ENCODE measurements around the gene CES2.
A peak's percentile ranks its signal among the peaks of the same experiment; 100 is the strongest.

Gene CES2

GRCh38 chr16:66918803-66919568 is 16.3 kb upstream of the CES2 start, which contains the start of gene CDH16:
TSS of gene CDH16 (minus strand) at chr16:66918885. CDS start at chr16:66918065, 820 bp downstream.
- no peak for DNase-seq

- DNase-seq, result no peak
These were observed 15.6 kb upstream of the CES2 start for GRCh38 chr16:66919569-66920298.

- DNase-seq, result no peak
These were observed 15.1 kb upstream of the CES2 start for GRCh38 chr16:66920299-66920590.

GRCh38 chr16:66920924-66921680 is 14.2 kb upstream of the CES2 start:
- no peak for DNase-seq

GRCh38 chr16:66921729-66922450 is 13.4 kb upstream of the CES2 start:
- DNase-seq, result no peak

GRCh38 chr16:66923247-66923731 is 12.0 kb upstream of the CES2 start:
- DNase-seq, result peak in 5 of 58 donors; percentile 8 to 59 (median 19)

GRCh38 chr16:66923866-66924265 is 11.4 kb upstream of the CES2 start:
- no peak for DNase-seq

- peak in 1 of 58 donors; percentile 70 for DNase-seq
These were observed 10.6 kb upstream of the CES2 start for GRCh38 chr16:66924527-66925321.

- peak in 7 of 58 donors; percentile 10 to 70 (median 20) for DNase-seq
These were observed 9.9 kb upstream of the CES2 start, which contains the start of gene RRAD for GRCh38 chr16:66925322-66925840. TSS of gene RRAD (minus strand) at chr16:66925535. CDS start at chr16:66925179, 356 bp downstream.

- peak in 31 of 58 donors; percentile 6 to 59 (median 32) for DNase-seq
These were observed 9.0 kb upstream of the CES2 start for GRCh38 chr16:66926171-66926947.

GRCh38 chr16:66926961-66927436 is 8.3 kb upstream of the CES2 start:
- peak in 1 of 58 donors; percentile 49 for DNase-seq

- peak in 3 of 58 donors; percentile 21 to 50 (median 47) for DNase-seq
These were observed 7.2 kb upstream of the CES2 start for GRCh38 chr16:66927918-66928649.

- peak in 2 of 58 donors; percentile 12 to 26 for DNase-seq
These were observed 6.5 kb upstream of the CES2 start for GRCh38 chr16:66928702-66929388.

- DNase-seq, result no peak
These were observed 5.1 kb upstream of the CES2 start for GRCh38 chr16:66930189-66930588.

GRCh38 chr16:66931665-66932064 is 3.7 kb upstream of the CES2 start:
- no peak for DNase-seq

- no peak for DNase-seq
These were observed 3.2 kb upstream of the CES2 start for GRCh38 chr16:66932076-66932475.

- peak in 1 of 58 donors; percentile 65 for DNase-seq
These were observed 1.6 kb upstream of the CES2 start for GRCh38 chr16:66933776-66934137.
